GM19193 (cell line): ENCODE data around the gene CACNG3.

Experiments
- POLR2A ChIP-seq: IDR thresholded peaks from 4 replicates; pipeline ENCODE4 v1.6.1; 2011; ENCODE audit not compliant: insufficient read depth, insufficient read length; ENCODE audit errors: extremely low read depth

CACNG3 gene

DNA sequence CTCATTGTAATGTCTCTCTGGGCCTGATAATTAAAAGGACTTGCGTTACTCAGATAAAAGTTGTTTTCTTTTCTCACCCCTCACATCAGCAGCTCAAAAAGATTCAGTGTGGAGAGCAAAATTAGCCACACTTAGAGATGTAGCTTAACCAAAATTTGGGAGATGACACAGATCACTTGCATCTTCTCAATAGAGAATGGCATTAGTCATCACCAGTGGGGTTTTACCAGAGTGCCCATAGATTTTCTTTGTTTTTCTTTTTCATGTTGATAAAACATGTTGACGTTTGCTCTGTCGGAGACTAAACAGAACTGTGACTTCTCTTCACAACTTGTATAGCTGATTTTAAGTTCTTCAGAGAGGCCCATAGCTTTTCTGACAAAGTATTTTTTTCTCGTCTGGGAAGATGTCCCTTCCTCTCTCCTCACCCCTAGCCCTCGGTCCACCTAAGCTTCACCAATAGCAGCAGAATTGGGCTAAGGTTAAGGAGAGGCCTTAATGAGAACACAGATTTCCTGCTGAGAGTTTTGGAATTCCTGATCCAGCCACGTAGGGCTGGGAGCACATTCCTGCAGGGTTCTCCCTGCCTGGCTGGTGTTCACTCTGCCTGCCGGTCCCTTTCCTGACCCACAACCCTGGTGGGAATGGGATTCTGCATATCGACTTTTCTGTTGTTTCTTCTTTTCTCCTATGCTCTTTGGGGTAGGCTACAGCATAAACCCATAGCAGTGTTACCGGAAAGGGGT lies 92.6 kb downstream of the CACNG3 start:
- no peak for TF ChIP-seq POLR2A

DNA sequence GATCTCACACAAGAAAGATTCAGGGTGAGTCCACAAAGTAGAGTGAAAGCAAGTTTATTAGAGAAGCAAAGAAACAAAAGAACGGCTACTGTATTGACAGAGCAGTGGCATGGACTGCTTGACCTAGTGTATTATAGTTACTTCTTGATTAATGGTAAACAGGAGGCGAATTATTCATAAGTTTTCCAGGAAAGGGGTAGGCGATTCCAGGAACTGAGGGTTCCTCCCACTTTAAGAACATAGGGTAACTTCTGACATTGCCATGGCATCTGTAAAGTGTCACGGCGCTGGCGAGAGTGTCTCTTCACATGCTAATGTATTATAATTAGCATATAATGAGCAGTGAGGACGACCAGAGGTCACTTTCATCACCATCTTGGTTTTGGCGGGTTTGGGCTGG lies 93.2 kb downstream of the CACNG3 start:
- TF ChIP-seq POLR2A = no peak

DNA sequence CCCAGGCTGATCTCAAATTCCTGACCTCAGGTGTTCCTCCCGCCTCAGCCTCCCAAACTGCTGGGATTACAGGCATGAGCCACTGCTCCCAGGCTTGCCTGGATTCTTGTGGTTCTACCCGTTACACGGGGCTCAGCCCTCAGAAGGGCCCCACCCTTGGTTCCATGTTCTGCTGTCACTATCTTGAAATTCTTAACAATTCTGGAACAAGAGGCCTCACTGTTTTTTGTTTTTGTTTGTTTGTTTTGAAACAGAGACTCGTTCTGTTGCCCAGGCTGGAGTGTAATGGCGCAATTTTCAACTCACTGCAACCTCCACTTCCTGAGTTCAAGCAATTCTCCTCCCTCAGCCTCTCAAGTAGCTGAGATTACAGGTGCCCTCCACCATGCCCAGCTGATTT lies 96.6 kb downstream of the CACNG3 start:
- TF ChIP-seq POLR2A = no peak

DNA sequence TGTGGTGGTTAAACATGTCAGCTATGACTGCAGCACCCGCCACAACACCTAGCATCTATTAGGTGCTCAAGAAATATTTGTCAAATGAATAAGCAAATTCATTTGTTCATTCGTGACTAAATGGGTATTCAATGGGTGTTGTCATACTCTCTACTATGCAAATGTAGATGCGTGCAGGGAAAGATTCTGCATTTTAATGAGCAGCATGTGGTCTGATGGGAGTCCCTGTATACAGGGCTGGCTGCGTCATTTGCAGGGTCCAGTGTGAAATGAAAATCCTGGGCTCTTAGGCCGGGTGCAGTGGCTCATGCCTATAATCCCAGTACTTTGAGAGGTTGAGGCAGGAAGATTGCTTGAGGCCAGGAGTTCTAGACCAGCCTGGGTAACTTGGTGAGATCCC lies 97.5 kb downstream of the CACNG3 start:
- no peak for TF ChIP-seq POLR2A

DNA sequence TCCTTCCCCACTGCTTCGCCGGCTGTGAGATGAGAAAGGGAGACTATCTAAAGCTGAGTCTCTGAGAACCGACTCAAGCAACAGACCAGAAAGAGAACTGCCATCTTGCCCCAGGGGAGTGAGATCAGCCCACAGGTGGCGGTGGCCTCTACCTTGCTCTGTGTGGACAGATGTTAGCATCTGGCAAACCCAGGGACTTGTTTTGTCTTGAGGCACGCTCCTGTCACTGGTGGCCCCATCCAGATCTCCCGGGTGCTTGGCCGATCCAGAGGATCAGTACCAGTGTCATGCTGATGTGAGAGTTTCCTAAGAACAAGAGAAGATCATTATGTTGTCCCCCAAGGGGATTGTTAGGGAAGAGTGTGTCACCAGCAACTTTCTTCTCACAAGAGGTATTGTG lies 101.4 kb downstream of the CACNG3 start:
- no peak for TF ChIP-seq POLR2A

DNA sequence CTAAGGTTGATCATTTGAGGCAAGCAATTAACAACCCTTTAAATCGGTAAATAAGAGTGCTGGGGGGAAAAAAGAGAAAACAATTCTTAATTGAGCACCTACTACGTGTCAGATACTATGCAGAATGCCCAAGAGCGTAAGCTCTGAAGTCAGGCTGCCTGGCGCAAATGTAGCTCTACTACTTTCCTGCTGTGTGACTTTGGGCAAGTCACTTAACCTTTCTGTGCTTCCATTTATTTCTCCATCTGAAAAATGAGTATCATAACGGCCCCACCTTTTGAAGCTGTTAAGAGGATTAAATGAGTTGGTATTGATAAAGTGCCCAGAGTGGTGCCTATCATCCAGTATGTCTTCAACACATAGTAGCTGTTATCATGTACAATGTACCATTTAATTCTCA lies 102.0 kb downstream of the CACNG3 start:
- no peak for TF ChIP-seq POLR2A

GRCh38 chr16:24359490-24359889 lies 103.4 kb downstream of the CACNG3 start:
- TF ChIP-seq POLR2A = no peak

DNA sequence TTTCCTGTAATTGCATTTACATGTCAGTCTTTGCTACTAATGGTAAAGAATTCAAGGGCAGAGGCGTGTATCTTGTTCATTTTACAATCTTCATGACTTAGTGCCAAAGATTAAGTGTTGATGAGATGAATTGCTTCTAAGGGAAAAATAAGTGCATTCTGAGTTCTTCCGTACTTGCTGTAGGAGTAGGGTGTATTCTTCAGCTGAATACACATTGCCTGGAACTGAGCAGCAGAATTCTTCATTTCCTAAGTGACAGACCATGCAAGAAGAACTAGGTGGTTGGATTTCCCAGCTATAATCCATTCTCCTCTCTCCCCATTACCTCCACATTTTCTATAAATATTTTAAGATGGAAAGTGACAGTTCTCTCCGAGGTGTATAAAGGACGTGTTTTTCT lies 104.8 kb downstream of the CACNG3 start:
- no peak for TF ChIP-seq POLR2A

- TF ChIP-seq POLR2A = no peak
Measured at GRCh38 chr16:24364596-24364995, 108.5 kb downstream of the CACNG3 start.

- no peak for TF ChIP-seq POLR2A
Measured at GRCh38 chr16:24367186-24367710, 111.1 kb downstream of the CACNG3 start.

DNA sequence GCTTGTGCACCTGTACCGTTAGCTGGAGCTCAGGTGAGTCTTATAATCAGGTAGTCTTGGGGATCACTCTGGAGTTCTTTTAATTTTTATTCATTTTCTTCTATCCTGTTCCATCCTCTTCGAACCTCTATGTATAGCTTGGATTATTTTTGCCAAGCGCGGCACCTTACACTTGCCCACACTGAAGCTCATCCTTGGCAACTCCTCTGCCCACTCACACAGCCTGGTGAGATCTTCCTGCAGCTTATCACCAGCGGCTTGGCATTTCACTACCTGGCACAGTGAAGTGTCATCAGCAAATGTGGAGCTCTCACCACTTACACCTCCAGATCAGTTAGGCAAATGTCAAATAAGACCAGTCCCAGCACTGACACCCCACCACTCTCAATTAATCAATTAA lies 116.7 kb downstream of the CACNG3 start:
- TF ChIP-seq POLR2A = no peak

DNA sequence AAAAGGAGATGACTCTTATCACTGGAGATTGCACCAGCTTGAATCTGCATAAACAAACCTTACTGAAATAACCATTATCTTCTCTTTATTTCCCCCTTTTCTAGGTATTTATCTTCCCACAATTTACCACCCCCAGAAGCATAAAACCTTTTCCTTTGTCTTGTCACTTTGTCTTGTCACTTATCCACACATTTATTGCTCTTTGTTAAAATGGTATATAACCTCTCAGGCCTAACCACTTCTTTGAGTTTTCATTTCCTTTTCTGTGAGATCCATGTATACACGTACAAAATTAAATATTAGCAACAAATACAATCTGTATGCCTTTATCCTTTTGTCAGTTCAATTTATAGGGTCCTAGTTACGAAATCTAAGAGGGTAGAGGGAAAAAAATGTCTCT lies 122.9 kb downstream of the CACNG3 start:
- no peak for TF ChIP-seq POLR2A

DNA sequence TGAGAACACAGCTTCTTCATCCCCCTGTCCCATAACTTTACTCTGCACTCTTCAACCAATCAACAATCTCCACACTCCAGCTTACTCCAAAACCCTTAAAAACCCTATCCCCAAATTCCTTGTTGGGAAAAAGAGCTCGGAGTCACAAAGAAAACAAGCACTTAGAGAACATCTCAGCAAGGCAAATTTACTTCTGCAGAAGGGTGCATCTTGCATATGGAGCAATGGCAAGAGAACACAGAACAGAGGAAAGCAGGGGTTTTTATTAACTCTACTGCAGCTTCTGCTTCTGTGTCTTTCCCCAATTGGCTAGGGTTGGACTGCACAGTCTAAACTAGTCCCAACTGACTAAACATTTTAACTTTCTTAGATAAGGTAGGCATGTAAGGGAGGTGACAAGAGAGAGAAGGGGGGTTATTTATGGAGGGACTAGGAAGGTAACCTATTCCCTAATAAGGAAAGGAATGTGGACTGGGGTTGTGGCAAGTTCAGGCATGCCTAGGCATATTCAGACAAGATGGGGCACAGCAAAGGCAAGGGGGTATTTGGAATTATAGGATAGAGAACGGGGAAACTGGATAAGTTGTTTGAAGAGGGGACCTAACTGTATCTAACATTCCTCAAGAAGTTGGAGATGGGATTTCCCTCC lies 125.5 kb downstream of the CACNG3 start:
- no peak for TF ChIP-seq POLR2A

- no peak for TF ChIP-seq POLR2A
Measured at GRCh38 chr16:24382762-24383407, 126.8 kb downstream of the CACNG3 start.

- no peak for TF ChIP-seq POLR2A
Measured at GRCh38 chr16:24394341-24394740, 138.2 kb downstream of the CACNG3 start.
